CD4-positive, CD25-positive, alpha-beta regulatory T cell (primary cell): Measurements from ENCODE around the gene EIF5. TPM values are rescaled to one million over a fixed set of nuclear protein-coding genes. Genes with fewer than 3 reads are reported as not detected.

Experiments used
- polyA plus RNA-seq, 4 donors: library from polyadenylated mRNA; unstranded; fragments of 300-500 nt; fragmentation: Illumina TruSeq; gene quantifications; one replicate each; pipeline ENCODE4 v1.2.3, GENCODE V29; 2021
- total RNA-seq: library from RNA; stranded (reverse); gene quantifications from one replicate; pipeline ENCODE4 v1.2.3, GENCODE V29; 2022

The EIF5 gene
- total and polyA plus RNA-seq, 5 donors from 2014 or later: 364 to 675 (median 373) TPM

Other genes starting within 250 kb of the EIF5 start
- not detected for gene EXOC3L4, start 239.5 kb upstream of the EIF5 start, total RNA-seq
- not detected for gene EXOC3L4, start 239.5 kb upstream of the EIF5 start, polyA plus RNA-seq
- gene TNFAIP2, start 210.8 kb upstream of the EIF5 start, total RNA-seq: 0.64 TPM
- gene TNFAIP2, start 210.8 kb upstream of the EIF5 start, polyA plus RNA-seq: not detected
- 147 TPM for gene MARK3, start 51.2 kb downstream of the EIF5 start, total RNA-seq
- gene MARK3, start 51.2 kb downstream of the EIF5 start, polyA plus RNA-seq: 10 to 100 TPM; 33.5 to 41.6 (median 36.1) TPM
- 5.8 TPM for gene CKB, start 188.6 kb downstream of the EIF5 start, total RNA-seq
- gene CKB, start 188.6 kb downstream of the EIF5 start, polyA plus RNA-seq: 1 to 10 TPM in 3 of 4 donors, not detected in 1; 1.4 to 1.7 (median 1.7) TPM
- gene TRMT61A, start 195.0 kb downstream of the EIF5 start, total RNA-seq: 9.7 TPM
- gene TRMT61A, start 195.0 kb downstream of the EIF5 start, polyA plus RNA-seq: 1 to 10 TPM; 3.7 to 7.5 (median 6.1) TPM
- 31.8 TPM for gene BAG5, start 228.4 kb downstream of the EIF5 start, total RNA-seq
- gene BAG5, start 228.4 kb downstream of the EIF5 start, polyA plus RNA-seq: 10 to 100 TPM; 33.4 to 42.4 (median 39.9) TPM
- gene COA8, start 228.7 kb downstream of the EIF5 start, total RNA-seq: 15.1 TPM
- gene COA8, start 228.7 kb downstream of the EIF5 start, polyA plus RNA-seq: 10 to 100 TPM; 32.3 to 55.0 (median 49.6) TPM